ENCODE measurements around the gene ANKRD62.

DNA sequence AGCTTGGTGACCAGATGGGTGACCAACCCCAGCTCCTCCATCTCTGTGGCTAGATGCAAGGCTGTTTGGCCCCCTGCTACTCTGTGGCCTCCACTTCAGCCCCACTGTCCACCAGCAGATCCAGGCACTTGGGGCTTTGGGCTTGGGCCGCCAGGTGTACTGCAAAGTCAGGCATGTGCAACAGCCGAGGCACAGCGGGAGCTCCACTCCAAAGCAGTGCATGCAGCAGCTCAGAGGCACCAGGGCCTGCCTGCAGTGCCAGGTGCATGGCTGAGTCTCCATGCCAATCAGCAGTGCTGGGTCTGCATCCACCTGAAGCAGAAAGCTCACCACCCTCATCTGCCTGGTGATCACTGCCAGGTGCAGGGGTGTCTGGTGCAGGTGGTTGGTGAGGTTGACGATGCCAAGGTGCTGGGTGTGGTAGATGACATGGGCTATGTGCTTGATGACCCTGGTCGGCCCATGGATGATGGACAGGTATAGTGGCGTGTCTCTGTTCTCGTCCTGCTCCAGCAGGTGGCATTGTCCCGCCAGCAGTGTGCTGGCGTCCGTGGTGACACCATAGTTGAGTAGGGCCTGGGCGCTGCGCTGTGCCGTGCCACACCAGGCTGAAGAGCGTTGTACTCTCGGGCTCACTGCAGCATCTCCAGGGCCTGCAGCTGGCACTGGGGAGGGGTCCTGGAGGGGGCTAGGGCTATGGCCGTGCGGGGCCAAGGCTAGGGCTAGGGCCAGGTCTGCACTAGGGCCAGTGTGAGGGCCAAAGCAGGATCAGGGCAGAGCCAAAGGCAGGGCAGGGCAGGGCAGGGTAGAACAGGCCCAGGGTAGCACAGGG lies 1.0 kb upstream of the ANKRD62 start:
- TF ChIP-seq, protein P1, sequence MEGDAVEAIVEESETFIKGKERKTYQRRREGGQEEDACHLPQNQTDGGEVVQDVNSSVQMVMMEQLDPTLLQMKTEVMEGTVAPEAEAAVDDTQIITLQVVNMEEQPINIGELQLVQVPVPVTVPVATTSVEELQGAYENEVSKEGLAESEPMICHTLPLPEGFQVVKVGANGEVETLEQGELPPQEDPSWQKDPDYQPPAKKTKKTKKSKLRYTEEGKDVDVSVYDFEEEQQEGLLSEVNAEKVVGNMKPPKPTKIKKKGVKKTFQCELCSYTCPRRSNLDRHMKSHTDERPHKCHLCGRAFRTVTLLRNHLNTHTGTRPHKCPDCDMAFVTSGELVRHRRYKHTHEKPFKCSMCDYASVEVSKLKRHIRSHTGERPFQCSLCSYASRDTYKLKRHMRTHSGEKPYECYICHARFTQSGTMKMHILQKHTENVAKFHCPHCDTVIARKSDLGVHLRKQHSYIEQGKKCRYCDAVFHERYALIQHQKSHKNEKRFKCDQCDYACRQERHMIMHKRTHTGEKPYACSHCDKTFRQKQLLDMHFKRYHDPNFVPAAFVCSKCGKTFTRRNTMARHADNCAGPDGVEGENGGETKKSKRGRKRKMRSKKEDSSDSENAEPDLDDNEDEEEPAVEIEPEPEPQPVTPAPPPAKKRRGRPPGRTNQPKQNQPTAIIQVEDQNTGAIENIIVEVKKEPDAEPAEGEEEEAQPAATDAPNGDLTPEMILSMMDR (IDR thresholded peaks at IDR 0.05): peak in 6 of 7 experiments; percentile 48 to 84 (median 68)
- TF ChIP-seq POLR2A (IDR thresholded peaks at IDR 0.05): no peak
